Measurements from ENCODE around the gene RRP8.

DNA sequence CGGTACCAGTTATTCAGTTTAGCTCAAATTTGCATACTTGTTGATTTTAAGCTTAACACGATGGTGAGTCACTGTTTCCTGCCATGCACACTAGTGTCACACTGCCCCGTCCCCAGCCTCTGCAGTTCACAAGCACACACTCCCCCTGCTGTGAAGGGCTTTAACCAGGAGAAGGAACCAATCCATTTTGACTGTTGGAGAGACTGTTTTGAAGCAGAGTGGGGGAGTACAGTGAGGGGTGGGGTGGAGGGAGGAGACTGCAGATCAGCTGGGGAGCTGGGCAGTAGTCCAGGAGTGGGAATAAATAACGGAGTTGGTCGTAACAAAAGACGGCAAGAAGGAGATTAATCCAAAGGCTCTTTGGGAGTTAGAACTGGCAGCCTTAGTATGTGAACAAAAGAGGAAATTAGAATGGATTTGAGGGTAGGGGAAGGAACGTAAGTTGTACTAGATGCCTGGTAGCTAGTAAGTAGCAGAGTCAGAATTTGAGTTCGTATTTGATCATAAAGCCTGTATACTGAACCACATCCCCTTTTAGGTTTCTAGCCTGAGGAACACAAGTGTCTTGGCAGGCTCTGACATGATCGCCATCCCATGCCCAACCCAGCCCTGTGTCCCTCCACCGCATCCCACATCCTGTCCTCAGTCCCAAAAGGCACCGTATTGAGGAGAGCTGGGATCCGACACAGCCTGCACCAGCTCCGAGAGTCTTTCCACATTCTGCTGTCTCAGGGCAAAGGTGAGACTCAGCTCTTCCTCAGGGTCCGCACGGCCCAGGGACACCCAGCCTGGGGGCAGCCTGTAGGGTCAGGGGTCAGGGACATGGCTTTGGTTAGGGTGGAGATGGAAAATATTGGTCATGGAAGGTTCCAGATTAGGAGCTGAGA is 14.9 kb upstream of the RRP8 start:
- TF ChIP-seq, protein P1, sequence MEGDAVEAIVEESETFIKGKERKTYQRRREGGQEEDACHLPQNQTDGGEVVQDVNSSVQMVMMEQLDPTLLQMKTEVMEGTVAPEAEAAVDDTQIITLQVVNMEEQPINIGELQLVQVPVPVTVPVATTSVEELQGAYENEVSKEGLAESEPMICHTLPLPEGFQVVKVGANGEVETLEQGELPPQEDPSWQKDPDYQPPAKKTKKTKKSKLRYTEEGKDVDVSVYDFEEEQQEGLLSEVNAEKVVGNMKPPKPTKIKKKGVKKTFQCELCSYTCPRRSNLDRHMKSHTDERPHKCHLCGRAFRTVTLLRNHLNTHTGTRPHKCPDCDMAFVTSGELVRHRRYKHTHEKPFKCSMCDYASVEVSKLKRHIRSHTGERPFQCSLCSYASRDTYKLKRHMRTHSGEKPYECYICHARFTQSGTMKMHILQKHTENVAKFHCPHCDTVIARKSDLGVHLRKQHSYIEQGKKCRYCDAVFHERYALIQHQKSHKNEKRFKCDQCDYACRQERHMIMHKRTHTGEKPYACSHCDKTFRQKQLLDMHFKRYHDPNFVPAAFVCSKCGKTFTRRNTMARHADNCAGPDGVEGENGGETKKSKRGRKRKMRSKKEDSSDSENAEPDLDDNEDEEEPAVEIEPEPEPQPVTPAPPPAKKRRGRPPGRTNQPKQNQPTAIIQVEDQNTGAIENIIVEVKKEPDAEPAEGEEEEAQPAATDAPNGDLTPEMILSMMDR (IDR thresholded peaks at IDR 0.05 in 2 of 3, conservative IDR thresholded peaks at IDR 0.05 in 1 of 3; ENCODE audit: borderline replicate concordance in 1 of 3, insufficient read depth in 1 of 3, low read depth in 2 of 3, low read length in 2 of 3), result no peak
- TF ChIP-seq SP1 (IDR thresholded peaks at IDR 0.05; ENCODE audit: low read depth) (no peak), YY1 (IDR thresholded peaks at IDR 0.05; ENCODE audit: extremely low read depth, insufficient replicate concordance, low read depth, low read length) (no peak), JUND (IDR thresholded peaks at IDR 0.05) (no peak), EZH2phosphoT487 (IDR thresholded peaks at IDR 0.05; ENCODE audit: borderline replicate concordance) (no peak)
- TF ChIP-seq, protein P2, sequence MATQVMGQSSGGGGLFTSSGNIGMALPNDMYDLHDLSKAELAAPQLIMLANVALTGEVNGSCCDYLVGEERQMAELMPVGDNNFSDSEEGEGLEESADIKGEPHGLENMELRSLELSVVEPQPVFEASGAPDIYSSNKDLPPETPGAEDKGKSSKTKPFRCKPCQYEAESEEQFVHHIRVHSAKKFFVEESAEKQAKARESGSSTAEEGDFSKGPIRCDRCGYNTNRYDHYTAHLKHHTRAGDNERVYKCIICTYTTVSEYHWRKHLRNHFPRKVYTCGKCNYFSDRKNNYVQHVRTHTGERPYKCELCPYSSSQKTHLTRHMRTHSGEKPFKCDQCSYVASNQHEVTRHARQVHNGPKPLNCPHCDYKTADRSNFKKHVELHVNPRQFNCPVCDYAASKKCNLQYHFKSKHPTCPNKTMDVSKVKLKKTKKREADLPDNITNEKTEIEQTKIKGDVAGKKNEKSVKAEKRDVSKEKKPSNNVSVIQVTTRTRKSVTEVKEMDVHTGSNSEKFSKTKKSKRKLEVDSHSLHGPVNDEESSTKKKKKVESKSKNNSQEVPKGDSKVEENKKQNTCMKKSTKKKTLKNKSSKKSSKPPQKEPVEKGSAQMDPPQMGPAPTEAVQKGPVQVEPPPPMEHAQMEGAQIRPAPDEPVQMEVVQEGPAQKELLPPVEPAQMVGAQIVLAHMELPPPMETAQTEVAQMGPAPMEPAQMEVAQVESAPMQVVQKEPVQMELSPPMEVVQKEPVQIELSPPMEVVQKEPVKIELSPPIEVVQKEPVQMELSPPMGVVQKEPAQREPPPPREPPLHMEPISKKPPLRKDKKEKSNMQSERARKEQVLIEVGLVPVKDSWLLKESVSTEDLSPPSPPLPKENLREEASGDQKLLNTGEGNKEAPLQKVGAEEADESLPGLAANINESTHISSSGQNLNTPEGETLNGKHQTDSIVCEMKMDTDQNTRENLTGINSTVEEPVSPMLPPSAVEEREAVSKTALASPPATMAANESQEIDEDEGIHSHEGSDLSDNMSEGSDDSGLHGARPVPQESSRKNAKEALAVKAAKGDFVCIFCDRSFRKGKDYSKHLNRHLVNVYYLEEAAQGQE (IDR thresholded peaks at IDR 0.05; ENCODE audit: low read depth), result no peak
- TF ChIP-seq, protein P3, sequence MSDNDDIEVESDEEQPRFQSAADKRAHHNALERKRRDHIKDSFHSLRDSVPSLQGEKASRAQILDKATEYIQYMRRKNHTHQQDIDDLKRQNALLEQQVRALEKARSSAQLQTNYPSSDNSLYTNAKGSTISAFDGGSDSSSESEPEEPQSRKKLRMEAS (IDR thresholded peaks at IDR 0.05), result no peak

All from HCT116 (cell line).